Spleen (tissue), 7 donors: ENCODE data around the gene AFAP1L2.

Experiments used
- CTCF ChIP-seq, 11 experiments: fragments of 200-600 bp in 7 of 11; fragments of 450-650 bp in 4 of 11; sonication (generic) in 4 of 11; IDR thresholded peaks in 8 of 11; conservative IDR thresholded peaks in 3 of 11; 1 replicate in 7 of 11; 2 replicates in 4 of 11; pipeline versions ENCODE4 v1.4.0 to v1.8.0; 2016 to 2021; ENCODE audit warnings: antibody characterized with exemption in 11 of 11, inconsistent platforms in 4 of 11, mild to moderate bottlenecking in 1 of 11
- POLR2A ChIP-seq, 3 donors: fragments of 450-650 bp; IDR thresholded peaks; one replicate each; pipeline ENCODE4 v1.5.1; 2017; ENCODE audit warnings: antibody characterized with exemption in 3 of 3, mild to moderate bottlenecking in 1 of 3
- POLR2AphosphoS5 ChIP-seq, 3 donors: sonication (generic); formaldehyde crosslinking; IDR thresholded peaks; one replicate each; pipeline ENCODE4 v1.5.1; 2017; ENCODE audit warnings: antibody characterized with exemption in 3 of 3
- donor health status: DM: no; HTN: no; CAD: no; lungs with moderate emphysema.
- donor health status: DM: no; HTN: no; CAD: no.
- donor health status: DM: no; HTN: no; CAD: no.

- TF ChIP-seq POLR2A (IDR thresholded peaks at IDR 0.05) (no peak), CTCF (IDR thresholded peaks at IDR 0.05 in 8 of 11, conservative IDR thresholded peaks at IDR 0.05 in 3 of 11) (no peak), POLR2AphosphoS5 (IDR thresholded peaks at IDR 0.05) (no peak)
Measured at GRCh38 chr10:114387784-114388183, 16.5 kb downstream of the AFAP1L2 start.
